H1 (cell line): ENCODE measurements around the gene ASAP2. TPM values are rescaled to one million over a fixed set of nuclear protein-coding genes. Genes with fewer than 3 reads are reported as not detected.
A peak's percentile ranks its signal among the peaks of the same experiment; 100 is the strongest.

Source experiments
- CTCF ChIA-PET: fragments of 300-600 bp; sonication (Branson Sonifier 250); formaldehyde crosslinking; loops from one replicate; lab custom pipeline; 2021; ENCODE audit not compliant: partially characterized antibody; lab: Charles Lee
- POLR2A ChIA-PET: fragments of 300-600 bp; sonication (Branson Sonifier 250); formaldehyde crosslinking; loops from one replicate; lab custom pipeline; 2021; ENCODE audit warnings: inconsistent platforms; ENCODE audit not compliant: partially characterized antibody; lab: Charles Lee
- DNase-seq, 2 experiments: peaks; one replicate each; pipeline versions ENCODE4 v3.0.0 to v3.0.0-alpha.2; 2010 to 2022; ENCODE audit warnings: low spot score in 2 of 2, low read depth in 1 of 2, mixed read lengths in 1 of 2
- FAIRE-seq: peaks from 2 replicates; lab custom pipeline; 2011; peaks lifted over from hg19 to GRCh38; lab: Jason Lieb, UNC
- H2AFZ ChIP-seq: 2 replicates; pipeline ENCODE4 v1.8.1; 2012; ENCODE audit warnings: low read length, inconsistent platforms
- H2AK5ac ChIP-seq: 2 replicates; pipeline ENCODE4 v1.6.1; 2013; ENCODE audit warnings: low read depth, low read length
- H2BK120ac ChIP-seq: replicated peaks from 2 replicates; pipeline ENCODE3; 2013; ENCODE audit warnings: low read depth, low read length, inconsistent platforms
- H2BK12ac ChIP-seq: 2 replicates; pipeline ENCODE4 v1.6.1; 2013; ENCODE audit warnings: low read depth, low read length
- H2BK15ac ChIP-seq: 2 replicates; pipeline ENCODE4 v1.6.1; 2013; ENCODE audit warnings: low read length
- H2BK20ac ChIP-seq: 2 replicates; pipeline ENCODE4 v1.6.1; 2013; ENCODE audit warnings: low read length
- H2BK5ac ChIP-seq: 2 replicates; pipeline ENCODE4 v1.6.1; 2013; ENCODE audit warnings: low read depth, low read length
- H3K14ac ChIP-seq: 2 replicates; pipeline ENCODE4 v1.6.1; 2013; ENCODE audit warnings: inconsistent platforms; ENCODE audit not compliant: insufficient read length
- H3K18ac ChIP-seq: 2 replicates; pipeline ENCODE4 v1.6.1; 2013; ENCODE audit warnings: low read length; ENCODE audit errors: extremely low read depth
- H3K23ac ChIP-seq: 2 replicates; pipeline ENCODE4 v1.6.1; 2013; ENCODE audit warnings: inconsistent platforms; ENCODE audit not compliant: insufficient read length
- H3K23me2 ChIP-seq: 2 replicates; pipeline ENCODE4 v1.6.1; 2013; ENCODE audit warnings: low read depth, low read length
- H3K27ac ChIP-seq: 2 replicates; pipeline ENCODE4 v1.6.1; 2011; ENCODE audit warnings: low read depth, low read length, inconsistent platforms
- H3K27me3 ChIP-seq, 4 experiments: replicated peaks in 1 of 4; 1 replicate in 1 of 4; 2 replicates in 3 of 4; pipeline versions ENCODE4 v1.6.1 to v1.8.1; 2011 to 2013; ENCODE audit warnings: low read length in 3 of 4, mild to moderate bottlenecking in 3 of 4, inconsistent platforms in 2 of 4, mixed read lengths in 2 of 4, moderate library complexity in 1 of 4; ENCODE audit not compliant: control insufficient read depth in 3 of 4, insufficient read depth in 3 of 4; ENCODE audit errors: extremely low read depth in 1 of 4
- H3K36me3 ChIP-seq, 4 experiments: 2 replicates each; pipeline versions ENCODE4 v1.6.1 to v1.8.1; 2011 to 2013; ENCODE audit warnings: mild to moderate bottlenecking in 4 of 4, low read length in 3 of 4, moderate library complexity in 2 of 4, control low read depth in 1 of 4, inconsistent platforms in 1 of 4; ENCODE audit not compliant: insufficient read depth in 4 of 4, control insufficient read depth in 2 of 4
- H3K4ac ChIP-seq: replicated peaks from 2 replicates; pipeline ENCODE3; 2013; ENCODE audit warnings: low read length, low read depth, mixed read lengths, inconsistent platforms; ENCODE audit not compliant: insufficient read length
- H3K4me1 ChIP-seq, 4 experiments: replicated peaks in 1 of 4; 1 replicate in 1 of 4; 2 replicates in 3 of 4; pipeline versions ENCODE4 v1.6.1 to v1.8.1; 2011 to 2013; ENCODE audit warnings: low read length in 3 of 4, inconsistent platforms in 2 of 4, mixed read lengths in 1 of 4; ENCODE audit not compliant: insufficient read depth in 4 of 4, control insufficient read depth in 3 of 4
- H3K4me2 ChIP-seq, 2 experiments: 2 replicates each; pipeline versions ENCODE4 v1.6.1 to v1.8.1; 2011 to 2013; ENCODE audit warnings: low read depth in 2 of 2, low read length in 2 of 2, control low read depth in 1 of 2, inconsistent platforms in 1 of 2, mild to moderate bottlenecking in 1 of 2; ENCODE audit not compliant: insufficient read depth in 1 of 2
- H3K4me3 ChIP-seq, 4 experiments: fragments of 200-600, 300-600 bp in 1 of 4; sonication (generic), shearing (Covaris generic), sonication (Bioruptor Twin) in 1 of 4; 2 replicates each; pipeline versions ENCODE4 v1.5.1 to v1.8.1; 2011 to 2016; ENCODE audit warnings: low read length in 4 of 4, low read depth in 3 of 4, control low read depth in 2 of 4, inconsistent platforms in 2 of 4, mild to moderate bottlenecking in 2 of 4, mixed read lengths in 1 of 4, moderate library complexity in 1 of 4; ENCODE audit not compliant: insufficient read depth in 2 of 4; ENCODE audit errors: extremely low read depth in 1 of 4
- H3K56ac ChIP-seq: replicated peaks from 2 replicates; pipeline ENCODE3; 2013; ENCODE audit warnings: low read depth, mild to moderate bottlenecking, mixed read lengths, low read length, inconsistent platforms; ENCODE audit not compliant: insufficient read length
- H3K79me1 ChIP-seq: 2 replicates; pipeline ENCODE4 v1.6.1; 2013; ENCODE audit warnings: low read depth, low read length, control low read depth
- H3K79me2 ChIP-seq, 2 experiments: 2 replicates each; pipeline versions ENCODE4 v1.6.1 to v1.8.1; 2012 to 2013; ENCODE audit warnings: low read length in 2 of 2, mild to moderate bottlenecking in 2 of 2, inconsistent platforms in 1 of 2; ENCODE audit not compliant: insufficient read depth in 2 of 2, control insufficient read depth in 1 of 2
- H3K9ac ChIP-seq, 4 experiments: replicated peaks in 1 of 4; 1 replicate in 1 of 4; 2 replicates in 3 of 4; pipeline versions ENCODE4 v1.6.1 to v1.8.1; 2011 to 2013; ENCODE audit warnings: low read depth in 3 of 4, low read length in 3 of 4, control low read depth in 2 of 4, mild to moderate bottlenecking in 2 of 4, moderate library complexity in 2 of 4, inconsistent platforms in 1 of 4; ENCODE audit errors: extremely low read depth in 1 of 4
- H3K9me3 ChIP-seq, 2 experiments: 2 replicates each; pipeline versions ENCODE4 v1.6.1 to v1.8.1; 2012 to 2013; ENCODE audit warnings: mild to moderate bottlenecking in 2 of 2, moderate library complexity in 2 of 2, control low read depth in 1 of 2, inconsistent platforms in 1 of 2, low read depth in 1 of 2, low read length in 1 of 2, mixed read lengths in 1 of 2; ENCODE audit not compliant: insufficient read depth in 2 of 2
- H4K20me1 ChIP-seq, 2 experiments: replicated peaks in 1 of 2; 2 replicates each; pipeline versions ENCODE3 to v1.8.1; 2011 to 2013; ENCODE audit warnings: inconsistent platforms in 2 of 2, low read length in 2 of 2, mild to moderate bottlenecking in 1 of 2; ENCODE audit not compliant: insufficient read depth in 2 of 2, control insufficient read depth in 1 of 2
- H4K5ac ChIP-seq: 2 replicates; pipeline ENCODE4 v1.6.1; 2013; ENCODE audit warnings: low read length, low read depth, mixed read lengths, inconsistent platforms; ENCODE audit not compliant: insufficient read length
- H4K8ac ChIP-seq: 2 replicates; pipeline ENCODE4 v1.8.0; 2013; ENCODE audit warnings: mild to moderate bottlenecking, moderate library complexity, low read length, inconsistent platforms; ENCODE audit not compliant: insufficient read depth; ENCODE audit errors: extremely low read depth
- H4K91ac ChIP-seq: replicated peaks from 2 replicates; pipeline ENCODE3; 2013; ENCODE audit warnings: low read length, mixed read lengths, inconsistent platforms; ENCODE audit not compliant: insufficient read length
- BACH1 ChIP-seq: IDR thresholded peaks from 2 replicates; pipeline ENCODE4 v1.6.1; 2012; ENCODE audit warnings: low read length, improper control_type of control experiment
- MAFK ChIP-seq: IDR thresholded peaks from 2 replicates; pipeline ENCODE4 v1.6.1; 2012; ENCODE audit warnings: low read depth, mild to moderate bottlenecking, improper control_type of control experiment, low read length
- SIN3A ChIP-seq, 2 experiments: IDR thresholded peaks in 1 of 2; conservative IDR thresholded peaks in 1 of 2; 2 replicates each; pipeline ENCODE4 v1.6.1; 2011 to 2012; ENCODE audit warnings: low read length in 2 of 2, improper control_type of control experiment in 1 of 2, low read depth in 1 of 2, mild to moderate bottlenecking in 1 of 2
- SP2 ChIP-seq: IDR thresholded peaks from 2 replicates; pipeline ENCODE4 v1.6.1; 2012; ENCODE audit warnings: mild to moderate bottlenecking, low read length, inconsistent platforms
- WGBS, 2 experiments: shearing (Covaris generic) in 1 of 2; methylation state at CpG; one replicate each; pipeline versions ENCODE4 v1.1.6 to v1.1.7; 2013 to 2015; ENCODE audit warnings: low lambda C conversion rate in 2 of 2, mixed read lengths in 2 of 2, inconsistent platforms in 1 of 2, low coverage in 1 of 2, missing lambda C conversion rate in 1 of 2; ENCODE audit not compliant: insufficient replicate concordance in 2 of 2, insufficient coverage in 1 of 2, insufficient read length in 1 of 2; ENCODE audit errors: extremely low coverage in 1 of 2, missing lambda C conversion rate in 1 of 2; 5-methylcytosine and 5-hydroxymethylcytosine counted together
- polyA plus RNA-seq, 7 experiments: library from polyadenylated mRNA; depleted of rRNA in 3 of 7; stranded (reverse) in 5 of 7; unstranded in 2 of 7; fragments of >200 nt in 5 of 7; fragments of 200-250 nt in 2 of 7; gene quantifications; 1 replicate in 5 of 7; 2 replicates in 1 of 7; 4 replicates in 1 of 7; pipeline versions ENCODE4 v1.2.1 to v1.2.3, GENCODE V29; 2011 to 2013; ENCODE audit warnings: missing spikeins in 2 of 7, mixed read lengths in 2 of 7
- total RNA-seq: library from RNA; stranded (reverse); fragmentation: NEBNext Ultra II Directional; extraction: Animal tissue kit (Norgen Biotek cat#: 25700); gene quantifications from 2 replicates; pipeline ENCODE4 v1.2.1, GENCODE V29; 2021
- TF ChIP-seq, protein P1 (sequence below): IDR thresholded peaks from 2 replicates; pipeline ENCODE4 v1.6.1; 2012; ENCODE audit warnings: low read length, inconsistent platforms

ASAP2 gene
- total and polyA plus RNA-seq, 2 of the 8 experiments (the other 6 are each of a cell fraction or from before 2014, with no cell fraction given): 10.2 to 18.7 TPM

DNA sequence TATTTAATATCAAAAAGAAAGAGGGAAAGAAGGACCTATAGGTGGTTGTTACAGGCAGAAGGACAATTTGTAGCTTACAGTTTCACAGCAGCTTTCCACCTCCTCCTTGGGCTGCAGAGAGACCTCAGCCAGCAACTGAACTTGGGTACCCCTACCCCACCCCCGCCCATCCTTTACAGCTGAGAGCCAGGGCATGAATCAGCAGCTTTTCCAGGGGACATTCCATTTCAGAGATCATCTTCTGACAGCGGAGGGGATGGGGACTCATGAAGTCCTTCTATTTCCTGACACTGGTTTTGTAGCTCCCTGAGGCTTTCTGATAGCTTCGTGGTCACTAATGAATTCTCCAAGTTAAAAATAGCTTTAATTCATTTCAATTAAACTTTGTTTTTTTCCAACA lies 120.4 kb downstream of the ASAP2 start:
- Histone ChIP-seq H3K27me3 (no peaks in the 10 kb centered on the region), H4K91ac (no peak overlapping the region), H3K18ac (no peak overlapping the region), H3K4me1 (no peaks in the 10 kb centered on the region; a peak in 2 of 7 replicates), H4K5ac (no peak overlapping the region), H2BK5ac (no peak overlapping the region), H2BK20ac (no peak overlapping the region), H2BK15ac (no peak overlapping the region), H2BK12ac (no peak overlapping the region), H3K4ac (no peak overlapping the region), H3K36me3 (no peaks in the 10 kb centered on the region; a peak in 2 of 8 replicates), H2AFZ (no peak overlapping the region), H3K4me3 (no peak overlapping the region), H3K4me2 (no peak overlapping the region), H3K23me2 (no peaks in the 10 kb centered on the region), H3K79me1 (no peaks in the 10 kb centered on the region), H3K9ac (no peak overlapping the region), H4K20me1 (peaks cover 0 to 1% of the 10 kb centered on the region in 2 experiments), H3K23ac (no peak overlapping the region), H3K14ac (no peak overlapping the region), H4K8ac (no peak overlapping the region), H2AK5ac (no peak overlapping the region), H2BK120ac (no peak overlapping the region), H3K56ac (no peak overlapping the region), H3K79me2 (no peaks in the 10 kb centered on the region), H3K27ac (no peak overlapping the region), H3K9me3 (no peaks in the 10 kb centered on the region)
- WGBS, 2 experiments: 64% methylated on average over 3 of the region's 3 CpGs; no CpG with 5 or more reads in 1 of the 2 experiments
- CTCF ChIA-PET: interaction anchor here (0.6 to 1.6 kb wide), 5 partner anchors 20 to 184 kb away, joined by 3 to 7 read pairs (median 3); no protein-coding TSS in a partner anchor
- DNase-seq: no peak
- TF ChIP-seq SIN3A (conservative IDR thresholded peaks at IDR 0.05 in 1 of 2, IDR thresholded peaks at IDR 0.05 in 1 of 2; ENCODE audit: low read depth in 1 of 2, low read length in 2 of 2): peak in 1 of 2 experiments; percentile 46; a peak in 1 of 4 replicates
- TF ChIP-seq MAFK: peak; percentile 90
- TF ChIP-seq, protein P1, sequence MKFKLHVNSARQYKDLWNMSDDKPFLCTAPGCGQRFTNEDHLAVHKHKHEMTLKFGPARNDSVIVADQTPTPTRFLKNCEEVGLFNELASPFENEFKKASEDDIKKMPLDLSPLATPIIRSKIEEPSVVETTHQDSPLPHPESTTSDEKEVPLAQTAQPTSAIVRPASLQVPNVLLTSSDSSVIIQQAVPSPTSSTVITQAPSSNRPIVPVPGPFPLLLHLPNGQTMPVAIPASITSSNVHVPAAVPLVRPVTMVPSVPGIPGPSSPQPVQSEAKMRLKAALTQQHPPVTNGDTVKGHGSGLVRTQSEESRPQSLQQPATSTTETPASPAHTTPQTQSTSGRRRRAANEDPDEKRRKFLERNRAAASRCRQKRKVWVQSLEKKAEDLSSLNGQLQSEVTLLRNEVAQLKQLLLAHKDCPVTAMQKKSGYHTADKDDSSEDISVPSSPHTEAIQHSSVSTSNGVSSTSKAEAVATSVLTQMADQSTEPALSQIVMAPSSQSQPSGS: no peak
- peak; percentile 96 for TF ChIP-seq BACH1
- no peak for TF ChIP-seq SP2
- POLR2A ChIA-PET: interaction anchor here (0.7 to 1.1 kb wide), 3 partner anchors 9 to 187 kb away, joined by 3 read pairs; no protein-coding TSS in a partner anchor
- no peak for FAIRE-seq
